NCI-H526 (cell line): ENCODE results near the gene HSBP1.

Experiments used
- DNase-seq, 2 experiments: peaks; one replicate each; lab custom pipeline; 2025; lab: John Stamatoyannopoulos, UW

HSBP1 gene

GRCh38 chr16:83804366-83804765 is 3.4 kb upstream of the HSBP1 start:
- no peak for DNase-seq

DNA sequence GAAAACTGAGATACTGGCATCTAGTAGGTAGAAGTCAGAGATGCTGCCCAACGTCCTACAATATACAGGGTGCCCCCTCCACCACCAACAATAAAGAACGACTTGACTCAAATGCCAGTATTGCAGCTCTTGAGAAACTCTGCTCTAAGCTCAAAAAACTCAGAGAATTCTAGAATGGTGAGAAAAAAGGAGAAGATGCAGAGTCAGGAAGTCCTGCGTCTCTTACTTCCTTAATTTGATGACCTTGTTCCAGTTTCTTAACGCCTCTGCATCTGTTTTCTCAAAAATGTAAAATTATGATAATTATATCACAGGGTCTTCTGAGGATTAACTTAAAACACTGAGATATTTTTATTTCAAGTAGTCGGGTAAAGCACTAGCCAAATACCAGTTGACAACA is 1.7 kb upstream of the HSBP1 start:
- no peak for DNase-seq

GRCh38 chr16:83806731-83807130 is 1.0 kb upstream of the HSBP1 start:
- no peak for DNase-seq

DNA sequence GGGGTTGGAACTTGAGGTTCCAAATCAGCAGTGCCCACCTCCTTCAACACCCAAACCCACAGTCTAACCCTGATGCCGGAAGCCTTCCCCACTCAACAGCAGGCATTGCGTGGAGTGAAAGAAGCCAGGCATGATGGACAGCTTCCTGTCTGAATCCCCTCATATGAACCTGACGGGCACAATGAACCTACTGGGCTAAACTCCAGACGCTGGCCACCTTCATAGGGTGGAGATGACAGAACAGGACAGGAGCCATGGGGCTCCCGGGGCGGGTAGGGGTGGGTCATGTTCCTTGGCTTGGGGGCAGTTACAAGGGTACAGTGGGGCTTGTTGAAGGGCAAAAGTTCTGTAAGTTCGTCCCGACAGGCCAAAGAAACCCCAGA is 460 bp upstream of the HSBP1 start:
- DNase-seq: no peak

DNA sequence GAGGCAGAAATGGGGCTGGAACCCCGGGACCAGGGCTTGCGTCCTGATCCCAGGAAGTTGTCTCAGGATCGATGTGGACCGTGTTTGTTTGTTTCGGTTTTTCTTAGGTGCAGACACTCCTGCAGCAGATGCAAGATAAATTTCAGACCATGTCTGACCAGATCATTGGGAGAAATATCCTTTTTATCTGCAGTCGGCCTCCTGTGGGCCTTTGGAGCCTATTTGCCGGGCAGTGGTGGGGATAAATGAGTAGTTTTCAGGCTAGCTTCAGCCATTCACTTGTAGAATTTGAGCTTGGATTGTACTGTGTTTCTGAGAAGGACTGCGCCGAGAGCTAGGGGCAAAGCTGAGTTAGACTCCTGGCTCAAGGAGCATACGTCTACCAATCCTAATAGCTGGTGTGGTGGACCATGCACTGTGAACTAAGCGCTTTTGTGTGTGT is 816 bp downstream of the HSBP1 start:
- DNase-seq: no peak

- DNase-seq: no peak
Observed at GRCh38 chr16:83809092-83809491, 1.3 kb downstream of the HSBP1 start.

- DNase-seq: no peak
Observed at GRCh38 chr16:83810901-83811300, 3.1 kb downstream of the HSBP1 start.

- DNase-seq: no peak
Observed at GRCh38 chr16:83813823-83814658, 6.3 kb downstream of the HSBP1 start.

DNA sequence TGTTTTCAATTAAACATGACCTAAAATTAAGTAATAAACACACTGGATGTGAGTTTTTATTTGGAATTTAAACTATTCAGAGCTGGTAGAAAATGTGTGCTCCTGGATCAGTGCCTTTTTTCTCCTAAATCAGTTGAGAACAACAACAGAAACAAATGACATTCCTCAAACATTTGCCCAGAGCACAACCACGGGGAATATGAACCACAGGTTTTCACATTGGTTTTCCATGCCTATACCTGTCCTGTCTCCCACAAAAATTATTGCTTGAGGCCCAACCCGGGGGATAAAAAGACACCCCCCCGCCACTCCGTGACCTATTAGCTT is 6.8 kb downstream of the HSBP1 start:
- no peak for DNase-seq

GRCh38 chr16:83817022-83817421 is 9.2 kb downstream of the HSBP1 start:
- no peak for DNase-seq

GRCh38 chr16:83818276-83818675 is 10.5 kb downstream of the HSBP1 start:
- no peak for DNase-seq

- no peak for DNase-seq
Observed at GRCh38 chr16:83819361-83819760, 11.6 kb downstream of the HSBP1 start.

DNA sequence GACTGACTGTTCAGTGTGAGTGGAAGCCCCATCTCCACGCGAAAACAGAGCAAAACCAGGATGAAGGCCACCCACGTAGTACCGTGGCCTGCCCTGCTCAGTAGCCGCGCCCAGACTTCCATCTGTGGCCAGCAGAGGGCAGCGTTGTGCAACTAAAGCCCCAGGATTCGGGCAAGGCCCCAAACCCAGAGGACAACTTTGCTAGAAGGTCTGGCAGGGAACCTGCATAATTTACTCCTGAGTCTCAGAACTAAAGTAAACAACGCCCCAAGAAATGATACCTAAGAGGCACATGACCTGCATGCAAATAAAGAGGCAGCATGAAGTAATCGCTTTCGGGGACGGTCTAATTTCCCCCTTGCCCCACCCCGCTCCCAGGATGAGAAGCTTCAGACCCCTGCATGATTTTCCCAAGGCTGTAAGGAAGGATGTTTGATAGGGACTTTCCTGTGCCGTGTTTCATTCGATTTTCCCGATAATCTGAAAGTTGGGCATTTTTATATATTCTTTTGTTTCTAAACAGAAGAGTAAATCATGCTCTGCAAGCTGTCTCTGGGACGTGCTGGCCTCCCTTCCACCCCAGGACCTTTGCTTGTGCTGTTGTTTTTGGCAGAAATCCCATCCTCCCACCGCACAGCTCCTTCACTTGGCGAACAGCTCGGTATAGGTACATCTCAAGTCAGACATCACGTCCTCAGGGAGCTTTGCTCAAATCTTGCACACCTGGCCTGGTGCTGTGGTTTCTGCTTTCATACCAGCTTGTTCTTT is 18.6 kb downstream of the HSBP1 start:
- DNase-seq: peak; percentile 42 to 68

DNA sequence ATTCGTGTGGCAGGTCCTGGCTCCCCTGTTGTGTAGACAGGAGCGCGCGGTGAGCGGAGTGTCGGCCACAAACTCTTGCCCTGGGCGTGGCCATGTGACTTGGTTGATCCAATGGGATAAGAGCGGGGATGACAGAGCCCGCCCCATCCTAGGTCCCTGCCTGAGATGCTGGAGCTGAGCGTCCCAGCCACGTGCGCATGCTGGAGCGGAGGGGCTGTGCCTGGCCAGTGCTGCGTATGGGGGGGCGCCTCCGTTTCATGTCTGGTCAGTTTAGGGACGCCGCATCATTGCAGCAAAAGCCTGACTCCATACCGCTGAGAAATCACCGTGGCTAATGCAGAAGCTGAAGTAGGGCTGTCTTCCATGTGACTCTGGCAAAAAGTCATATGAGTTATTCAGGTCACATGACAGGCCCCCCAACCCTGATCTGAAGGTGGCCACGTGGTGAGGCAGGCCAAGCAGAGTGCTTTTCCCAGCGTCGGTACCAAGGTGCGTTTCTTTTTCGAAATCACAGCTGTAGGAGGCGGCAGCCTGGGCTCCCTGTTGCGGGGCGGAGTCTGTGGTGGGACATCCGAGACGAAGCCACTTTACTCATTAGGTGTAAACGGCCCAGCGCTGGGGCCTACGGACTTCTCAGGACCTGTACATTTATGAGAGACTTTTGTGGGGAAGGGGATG is 22.5 kb downstream of the HSBP1 start:
- no peak for DNase-seq

- DNase-seq: no peak
Observed at GRCh38 chr16:83830769-83831455, 23.1 kb downstream of the HSBP1 start.

GRCh38 chr16:83831456-83831987 is 23.7 kb downstream of the HSBP1 start:
- DNase-seq: no peak

GRCh38 chr16:83833921-83834320 is 26.1 kb downstream of the HSBP1 start:
- no peak for DNase-seq

- no peak for DNase-seq
Observed at GRCh38 chr16:83835586-83836566, 28.1 kb downstream of the HSBP1 start.

- no peak for DNase-seq
Observed at GRCh38 chr16:83837566-83837965, 29.8 kb downstream of the HSBP1 start.

DNA sequence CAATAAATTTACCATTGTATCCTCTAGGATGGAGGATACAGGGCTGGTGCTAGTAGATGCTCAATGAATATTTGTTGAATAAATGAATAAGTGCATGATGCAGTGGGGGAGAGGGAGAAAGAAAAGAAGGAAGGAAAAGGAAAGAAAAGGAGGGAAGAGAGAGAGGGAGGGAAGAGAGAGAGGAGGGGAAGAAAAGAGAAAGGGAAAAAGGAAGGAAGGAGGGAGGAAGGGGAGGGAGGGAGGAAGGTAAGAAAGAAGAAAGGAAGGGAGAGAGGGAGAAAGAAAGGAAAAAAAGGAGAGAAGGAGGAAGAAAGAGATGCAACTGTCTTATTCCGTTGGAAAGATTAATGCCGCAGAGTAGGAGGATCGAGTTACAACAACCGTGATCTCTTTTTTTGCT is 30.4 kb downstream of the HSBP1 start:
- no peak for DNase-seq

DNA sequence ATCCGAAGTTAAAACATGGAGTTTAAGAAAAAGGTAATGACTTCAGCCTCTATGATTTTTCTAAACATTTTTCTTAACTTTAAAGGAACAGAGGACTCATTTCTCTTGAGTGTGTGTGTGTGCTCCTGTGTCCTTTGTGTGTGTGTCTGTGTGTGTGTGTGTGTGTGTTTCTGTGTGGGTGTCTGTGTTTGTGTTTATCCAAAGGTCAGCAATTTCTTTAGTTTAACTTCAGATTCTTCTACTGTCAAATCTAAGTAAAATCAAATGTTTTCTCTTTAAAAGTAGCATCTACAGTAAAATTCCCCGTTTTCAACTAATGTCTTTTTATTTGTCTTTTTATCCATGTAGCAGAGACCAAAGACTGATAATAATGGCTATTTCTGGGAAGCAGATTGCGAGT is 31.8 kb downstream of the HSBP1 start:
- DNase-seq: no peak
